HUES6 (cell line): ENCODE data around the gene SLC13A1.

Experiments used
- H3K27ac ChIP-seq: 2 replicates; pipeline ENCODE4 v1.7.0; 2013; ENCODE audit warnings: low read depth, mild to moderate bottlenecking, low read length, inconsistent platforms
- H3K27me3 ChIP-seq: 2 replicates; pipeline ENCODE4 v1.6.1; 2013; ENCODE audit warnings: low read length; ENCODE audit not compliant: control insufficient read depth, insufficient read depth
- H3K36me3 ChIP-seq: 2 replicates; pipeline ENCODE4 v1.6.1; 2013; ENCODE audit warnings: low read length; ENCODE audit not compliant: control insufficient read depth, insufficient read depth
- H3K4me1 ChIP-seq: 2 replicates; pipeline ENCODE4 v1.6.1; 2013; ENCODE audit warnings: low read length; ENCODE audit not compliant: control insufficient read depth, insufficient read depth
- H3K4me3 ChIP-seq: 2 replicates; pipeline ENCODE4 v1.5.1; 2013; ENCODE audit warnings: low read depth, low read length
- H3K9ac ChIP-seq: one replicate; pipeline ENCODE4 v1.6.1; 2013; ENCODE audit warnings: mild to moderate bottlenecking, low read length
- H3K9me3 ChIP-seq: 2 replicates; pipeline ENCODE4 v1.6.1; 2013; ENCODE audit warnings: low read depth, low read length; ENCODE audit not compliant: control insufficient read depth, insufficient read depth

SLC13A1 gene

DNA sequence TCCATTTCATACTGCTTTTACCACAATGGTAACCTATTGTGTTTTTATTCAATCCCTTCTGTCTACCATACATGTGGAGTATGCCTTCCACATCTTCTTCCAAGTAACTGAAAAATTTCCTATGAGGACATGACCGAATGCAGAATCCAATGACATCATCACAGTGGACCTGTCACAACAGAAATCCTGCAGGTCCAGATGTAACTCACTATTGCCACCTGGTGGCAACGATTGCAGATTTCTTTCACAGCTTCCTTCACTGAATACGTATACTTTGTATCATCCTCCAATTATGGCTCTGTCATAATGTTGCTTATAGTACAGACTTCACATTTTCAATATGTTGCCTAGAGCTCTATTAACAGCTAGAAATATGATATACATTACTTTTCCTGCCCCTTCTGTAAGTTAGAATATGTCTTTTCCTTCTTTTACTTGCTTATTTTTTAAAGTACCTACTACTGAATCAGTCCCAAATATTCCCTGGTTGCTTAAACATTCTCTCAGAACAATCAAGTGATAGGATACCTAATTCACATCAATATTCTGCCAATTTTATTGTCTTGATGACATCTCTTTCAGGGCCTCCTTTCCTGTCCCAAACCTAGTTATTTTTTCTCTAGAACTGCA, 45.4 kb downstream of the SLC13A1 start:
- Histone ChIP-seq H3K4me1 (no peaks in the 10 kb centered on the region), H3K9me3 (no peaks in the 10 kb centered on the region), H3K4me3 (no peak overlapping the region), H3K36me3 (no peaks in the 10 kb centered on the region), H3K27me3 (no peaks in the 10 kb centered on the region), H3K27ac (no peak overlapping the region), H3K9ac (no peak overlapping the region)

DNA sequence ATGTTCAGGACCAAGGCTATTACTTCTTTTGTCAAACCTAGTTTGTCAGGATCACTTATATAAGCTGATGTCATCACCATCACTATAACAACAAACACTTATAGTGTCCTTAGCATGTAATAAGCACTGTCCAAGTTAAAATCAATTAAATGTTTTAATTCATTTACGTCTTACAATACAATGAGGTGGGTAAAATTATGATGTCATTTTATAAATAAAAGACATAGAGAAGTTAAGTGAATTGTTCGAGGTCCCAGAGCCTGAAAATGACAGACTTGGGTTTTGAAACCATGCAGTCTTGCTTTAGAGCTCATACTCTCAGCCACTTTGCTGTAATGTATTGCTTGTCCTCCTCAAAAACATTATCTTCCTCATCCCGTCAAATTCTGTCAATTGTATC, 48.3 kb downstream of the SLC13A1 start:
- no peak overlapping the region for H3K9ac ChIP-seq
- no peaks in the 10 kb centered on the region for H3K36me3 ChIP-seq
- no peaks in the 10 kb centered on the region for H3K4me1 ChIP-seq
- H3K9me3 ChIP-seq: no peaks in the 10 kb centered on the region
- H3K4me3 ChIP-seq: no peak overlapping the region
- no peak overlapping the region for H3K27ac ChIP-seq
- H3K27me3 ChIP-seq: no peaks in the 10 kb centered on the region

DNA sequence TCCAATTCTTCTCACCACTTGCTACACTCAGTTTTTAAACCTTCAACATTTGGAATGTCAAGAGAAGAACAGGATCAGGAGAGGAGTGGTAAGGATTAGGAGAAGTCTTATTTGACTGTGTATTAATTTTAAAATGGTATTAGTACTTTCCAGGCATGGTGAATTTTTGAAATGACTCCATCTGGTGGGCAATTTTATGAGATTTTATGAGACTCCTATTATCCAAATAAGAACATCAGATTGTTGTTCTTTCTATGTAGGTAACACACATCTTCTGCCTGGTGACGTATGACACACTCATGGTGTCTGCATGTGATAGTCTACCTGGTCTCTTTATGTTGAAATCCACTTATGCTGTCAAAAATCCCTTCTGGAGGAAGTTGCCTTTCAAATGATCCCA, 51.0 kb downstream of the SLC13A1 start:
- Histone ChIP-seq H3K36me3 (no peaks in the 10 kb centered on the region), H3K4me3 (no peak overlapping the region), H3K4me1 (no peaks in the 10 kb centered on the region), H3K27ac (no peak overlapping the region), H3K27me3 (no peaks in the 10 kb centered on the region), H3K9ac (no peak overlapping the region), H3K9me3 (no peaks in the 10 kb centered on the region)

DNA sequence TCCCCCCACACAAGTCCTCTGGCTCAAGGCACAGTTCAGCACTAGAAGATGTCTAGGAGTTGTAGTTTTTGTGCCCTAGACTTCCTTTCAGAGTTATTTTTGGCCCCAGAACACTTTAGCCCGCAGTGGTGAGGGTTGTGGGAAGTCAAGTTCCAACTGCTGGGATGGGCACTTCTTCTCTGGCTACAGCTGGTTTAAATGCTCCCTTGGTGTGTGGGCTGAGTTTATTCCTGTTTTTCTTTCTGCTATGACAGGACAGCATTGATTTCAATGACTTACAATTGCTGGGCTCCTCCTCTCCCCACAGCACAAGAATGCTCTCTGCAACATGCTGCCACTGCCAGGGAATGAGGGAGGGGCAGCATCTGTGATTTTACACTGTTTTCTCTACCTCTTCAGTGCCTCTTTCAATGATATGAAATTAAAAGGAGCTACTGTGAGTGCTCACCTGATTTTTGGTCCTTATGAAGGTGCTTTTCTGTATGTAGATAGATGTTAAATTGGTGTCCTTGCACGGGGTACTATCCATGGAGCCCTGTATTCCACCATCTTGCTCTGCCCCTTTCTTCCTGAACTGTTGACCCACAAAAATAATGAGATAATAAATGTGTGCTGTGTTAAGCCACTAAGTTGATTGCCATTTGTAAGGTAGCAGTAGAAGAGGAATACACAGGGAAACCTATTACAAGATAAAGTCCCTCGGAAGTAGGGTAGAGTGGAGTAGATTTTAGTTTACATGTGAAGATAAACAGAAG, 56.3 kb downstream of the SLC13A1 start:
- no peaks in the 10 kb centered on the region for H3K36me3 ChIP-seq

DNA sequence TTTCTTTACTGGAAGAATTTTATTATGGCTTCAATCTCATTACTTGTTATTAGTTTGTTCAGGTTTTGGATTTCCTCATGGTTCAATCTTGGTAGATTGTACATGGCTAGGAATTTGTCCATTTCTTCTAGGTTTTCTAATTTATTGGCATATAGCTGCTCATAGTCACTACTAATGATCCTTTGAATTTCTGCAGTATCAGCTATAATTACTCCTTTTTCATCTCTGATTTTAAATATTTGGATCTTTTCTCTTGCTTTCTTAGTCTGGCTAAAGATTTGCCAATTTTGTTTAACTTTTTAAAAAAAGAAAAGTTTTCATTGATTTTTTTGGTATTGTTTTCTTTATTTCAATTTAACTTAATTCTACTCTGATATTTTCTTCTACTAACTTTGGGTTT, 59.2 kb downstream of the SLC13A1 start:
- H3K9me3 ChIP-seq: no peaks in the 10 kb centered on the region
- H3K27ac ChIP-seq: no peak overlapping the region
- H3K4me3 ChIP-seq: no peak overlapping the region
- H3K9ac ChIP-seq: no peak overlapping the region
- H3K4me1 ChIP-seq: no peaks in the 10 kb centered on the region
- no peaks in the 10 kb centered on the region for H3K27me3 ChIP-seq
- no peaks in the 10 kb centered on the region for H3K36me3 ChIP-seq

More for the DNA sequence above, 56.3 kb downstream of the SLC13A1 start:
- no peaks in the 10 kb centered on the region for H3K27me3 ChIP-seq
- H3K9ac ChIP-seq: no peak overlapping the region
- no peaks in the 10 kb centered on the region for H3K9me3 ChIP-seq
- H3K27ac ChIP-seq: no peak overlapping the region
- no peak overlapping the region for H3K4me3 ChIP-seq
- no peaks in the 10 kb centered on the region for H3K4me1 ChIP-seq

DNA sequence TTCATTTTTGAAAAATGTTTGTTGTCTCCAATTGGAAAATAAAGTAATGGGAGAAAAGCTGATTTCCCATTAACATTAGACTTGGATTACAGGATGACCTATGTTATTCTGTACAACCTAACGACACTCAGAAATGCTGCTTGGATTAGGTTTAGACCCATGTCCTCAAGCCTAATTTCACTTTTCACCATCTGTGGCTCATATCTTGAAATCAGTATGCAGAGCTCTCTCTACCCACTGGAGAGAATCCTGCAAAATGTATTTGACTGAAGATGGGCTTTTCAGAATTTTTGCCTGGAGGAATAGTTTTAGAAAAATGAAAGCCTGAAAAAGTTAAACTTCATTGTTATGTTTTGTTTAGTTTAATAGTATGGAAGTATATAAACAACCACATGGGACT, 63.8 kb downstream of the SLC13A1 start:
- H3K27me3 ChIP-seq: no peaks in the 10 kb centered on the region
- no peak overlapping the region for H3K4me3 ChIP-seq
- no peak overlapping the region for H3K9ac ChIP-seq
- no peaks in the 10 kb centered on the region for H3K36me3 ChIP-seq
- H3K27ac ChIP-seq: no peak overlapping the region
- no peaks in the 10 kb centered on the region for H3K4me1 ChIP-seq
- H3K9me3 ChIP-seq: no peaks in the 10 kb centered on the region

DNA sequence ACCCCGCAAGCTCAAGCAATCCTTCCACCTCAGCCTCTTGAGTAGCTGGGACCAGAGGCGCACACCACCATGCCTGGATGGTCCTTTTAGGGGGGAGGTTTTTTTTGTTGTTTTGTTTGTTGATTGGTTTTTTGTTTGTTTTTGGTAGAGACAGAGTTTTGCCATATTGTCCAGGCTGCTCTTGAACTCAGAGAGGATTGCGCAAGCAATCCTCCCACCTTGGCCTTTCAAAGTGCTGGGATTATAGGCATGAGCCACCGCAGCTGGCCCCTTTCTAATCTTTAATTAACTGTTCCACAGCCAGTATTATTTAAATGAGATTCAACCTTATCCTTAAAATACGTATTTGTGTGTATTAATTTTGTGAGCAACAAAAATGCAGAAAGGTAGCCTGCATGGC, 65.8 kb downstream of the SLC13A1 start:
- H3K4me1 ChIP-seq: no peaks in the 10 kb centered on the region
- H3K27me3 ChIP-seq: no peaks in the 10 kb centered on the region
- H3K9ac ChIP-seq: no peak overlapping the region
- no peaks in the 10 kb centered on the region for H3K36me3 ChIP-seq
- no peaks in the 10 kb centered on the region for H3K9me3 ChIP-seq
- no peak overlapping the region for H3K27ac ChIP-seq
- H3K4me3 ChIP-seq: no peak overlapping the region

DNA sequence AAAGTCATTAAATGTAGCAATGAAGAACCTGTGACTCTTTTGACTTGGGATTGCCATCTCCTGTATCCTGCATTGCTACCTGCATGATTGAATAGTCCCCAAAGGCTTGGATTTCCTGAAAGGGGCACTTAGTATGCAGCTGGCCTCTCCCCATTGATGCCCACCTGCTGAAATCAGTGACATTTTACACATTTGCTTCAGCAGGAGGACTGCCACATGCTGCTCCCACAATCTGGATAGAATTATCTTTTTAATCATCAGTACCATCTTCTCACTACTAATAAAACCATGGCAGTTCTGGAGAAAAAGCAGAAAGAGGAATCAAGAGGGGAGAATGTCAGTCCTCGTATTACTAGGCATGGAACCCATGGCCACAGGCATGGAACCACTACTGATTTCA, 67.8 kb downstream of the SLC13A1 start:
- Histone ChIP-seq H3K27ac (no peak overlapping the region), H3K27me3 (no peaks in the 10 kb centered on the region), H3K9me3 (no peaks in the 10 kb centered on the region), H3K36me3 (no peaks in the 10 kb centered on the region), H3K4me3 (no peak overlapping the region), H3K9ac (no peak overlapping the region), H3K4me1 (no peaks in the 10 kb centered on the region)

DNA sequence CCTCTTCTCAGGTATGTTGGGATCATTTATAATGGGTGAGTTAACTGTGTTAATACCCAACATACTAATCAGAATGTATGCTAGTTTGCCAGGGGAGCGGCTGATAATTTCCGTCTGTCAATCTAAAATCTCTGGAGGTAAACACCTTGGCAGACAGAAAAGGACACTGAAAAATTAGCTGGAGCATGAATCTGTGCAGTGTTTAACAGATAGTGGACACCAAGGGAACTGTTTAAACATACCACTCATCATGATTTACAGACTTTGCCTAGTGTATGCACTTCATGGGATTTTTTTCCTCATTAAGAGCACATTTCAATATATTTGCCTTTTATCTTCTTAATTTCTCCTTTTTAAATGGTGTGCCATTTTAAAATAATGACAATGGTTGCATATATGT, 68.2 kb downstream of the SLC13A1 start:
- no peaks in the 10 kb centered on the region for H3K4me1 ChIP-seq
- no peaks in the 10 kb centered on the region for H3K36me3 ChIP-seq
- H3K27ac ChIP-seq: no peak overlapping the region
- no peaks in the 10 kb centered on the region for H3K9me3 ChIP-seq
- no peak overlapping the region for H3K4me3 ChIP-seq
- no peaks in the 10 kb centered on the region for H3K27me3 ChIP-seq
- H3K9ac ChIP-seq: no peak overlapping the region

DNA sequence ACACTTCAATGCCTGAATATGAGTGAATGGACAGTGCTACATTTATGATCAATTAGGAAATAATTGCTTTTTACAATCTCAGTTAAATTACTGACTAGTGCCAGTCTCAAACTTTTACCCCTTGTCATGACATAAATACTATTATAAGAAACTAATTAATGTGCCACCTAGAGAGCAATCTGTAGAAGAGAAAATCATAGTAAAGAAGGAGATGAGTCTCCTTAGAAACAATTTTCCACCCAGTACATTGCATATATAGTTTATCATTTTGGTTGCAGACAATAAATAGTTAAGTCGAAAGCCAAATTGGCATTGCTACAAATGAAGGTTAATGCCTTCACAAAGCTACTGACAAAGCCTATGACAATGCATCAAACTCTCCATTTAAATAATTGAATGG, 68.6 kb downstream of the SLC13A1 start:
- no peaks in the 10 kb centered on the region for H3K9me3 ChIP-seq
- H3K4me1 ChIP-seq: no peaks in the 10 kb centered on the region
- H3K9ac ChIP-seq: no peak overlapping the region
- no peaks in the 10 kb centered on the region for H3K27me3 ChIP-seq
- H3K27ac ChIP-seq: no peak overlapping the region
- H3K36me3 ChIP-seq: no peaks in the 10 kb centered on the region
- no peak overlapping the region for H3K4me3 ChIP-seq

DNA sequence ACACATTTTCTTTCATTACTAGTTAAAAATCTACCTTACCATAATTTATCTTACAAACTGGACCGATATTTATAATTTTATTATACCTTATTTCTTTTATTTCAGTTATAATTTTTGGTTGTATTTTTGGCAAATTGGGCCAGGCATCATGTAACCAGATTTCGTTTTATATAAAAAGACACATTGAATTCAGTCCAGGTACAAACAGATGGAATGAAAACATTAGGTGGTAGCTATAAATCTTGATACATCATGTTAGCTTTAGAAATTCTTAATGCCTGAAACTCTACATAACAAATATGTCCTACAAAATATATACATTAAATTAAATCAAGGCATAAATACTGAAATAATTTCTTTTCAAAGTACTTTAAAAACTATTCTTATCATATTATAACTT, 73.1 kb downstream of the SLC13A1 start:
- Histone ChIP-seq H3K4me3 (no peak overlapping the region), H3K36me3 (no peaks in the 10 kb centered on the region), H3K9me3 (no peaks in the 10 kb centered on the region), H3K27ac (no peak overlapping the region), H3K9ac (no peak overlapping the region), H3K4me1 (no peaks in the 10 kb centered on the region), H3K27me3 (no peaks in the 10 kb centered on the region)
